HK-2 (cell line): ENCODE results near the gene RTTN.

Experiments used
- DNase-seq: peaks from one replicate; pipeline ENCODE4 v3.0.0-alpha.2; 2018; ENCODE audit not compliant: unreplicated experiment

RTTN gene

GRCh38 chr18:69978732-69979715, 226.5 kb downstream of the RTTN start:
- DNase-seq, result no peak

- peak; percentile 15 for DNase-seq
These were observed 230.2 kb downstream of the RTTN start for GRCh38 chr18:69975294-69975693.

- DNase-seq, result peak; percentile 13
These were observed 231.1 kb downstream of the RTTN start for GRCh38 chr18:69974365-69974764.

GRCh38 chr18:69969491-69969890, 236.0 kb downstream of the RTTN start:
- no peak for DNase-seq

- no peak for DNase-seq
These were observed 237.4 kb downstream of the RTTN start for GRCh38 chr18:69968039-69968438.

GRCh38 chr18:69963196-69963595, 242.3 kb downstream of the RTTN start:
- no peak for DNase-seq

- no peak for DNase-seq
These were observed 243.8 kb downstream of the RTTN start for GRCh38 chr18:69961718-69962117.

GRCh38 chr18:69958422-69958821, 247.1 kb downstream of the RTTN start:
- no peak for DNase-seq

- DNase-seq, result no peak
These were observed 247.7 kb downstream of the RTTN start for GRCh38 chr18:69957747-69958146.

- DNase-seq, result no peak
These were observed 248.5 kb downstream of the RTTN start for GRCh38 chr18:69956665-69957620.

- DNase-seq, result no peak
These were observed 249.4 kb downstream of the RTTN start for GRCh38 chr18:69956057-69956456.

- no peak for DNase-seq
These were observed 250.6 kb downstream of the RTTN start for GRCh38 chr18:69954719-69955480.

- DNase-seq, result no peak
These were observed 252.3 kb downstream of the RTTN start for GRCh38 chr18:69953191-69953590.
